ENCODE measurements around the gene ZNF319. TPM values are rescaled to one million over a fixed set of nuclear protein-coding genes. Genes with fewer than 3 reads are reported as not detected.

Gene ZNF319
- total RNA-seq, 3 donors from 2014 or later (not counting 1 experiment from before 2014, with no cell fraction given), result 15.9 to 31.3 (median 29.3) TPM

DNA sequence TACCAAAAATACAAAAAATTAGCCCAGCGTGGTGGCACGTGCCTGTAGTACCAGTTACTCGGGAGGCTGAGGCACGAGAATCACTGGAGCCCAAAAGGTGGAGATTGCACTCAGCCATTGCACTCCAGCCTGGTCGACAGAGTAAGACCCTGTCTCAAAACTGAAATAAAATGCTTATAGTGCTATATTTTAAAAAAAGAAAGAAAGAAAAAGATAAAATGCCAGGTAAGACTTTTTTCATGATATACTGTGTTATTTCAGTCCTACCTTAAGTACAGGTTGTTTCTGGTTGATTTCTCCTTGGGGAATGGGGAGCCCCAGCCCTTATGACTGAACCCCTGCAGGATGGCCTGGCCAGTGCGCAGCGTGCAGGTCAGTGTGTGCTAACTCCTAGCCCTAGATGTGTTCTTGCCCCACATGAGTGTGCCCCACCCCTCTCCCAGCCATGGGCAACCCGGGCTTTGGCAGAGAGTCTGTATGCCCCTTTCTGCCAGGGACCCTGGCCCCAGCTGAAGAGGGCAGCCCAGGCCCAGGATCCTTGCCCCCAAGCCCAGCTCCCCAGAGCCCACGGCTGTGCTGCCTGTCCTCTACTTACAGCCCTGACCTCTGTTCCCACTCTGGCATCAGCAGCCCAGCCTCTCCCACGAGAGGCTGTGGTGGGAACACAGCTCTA is 30.9 kb downstream of the ZNF319 start:
- H3K9me3 Mint-ChIP-seq, result no peaks in the 10 kb centered on the region
- no peak overlapping the region for H3K4me3 ChIP-seq (ENCODE audit: low read length)
- no peaks in the 10 kb centered on the region for H3K27me3 ChIP-seq (ENCODE audit: control insufficient read depth, insufficient read depth, low read length)
- 90% methylated on average over 10 of the region's 10 CpGs for WGBS (ENCODE audit: insufficient coverage)
- H3K27me3 Mint-ChIP-seq (ENCODE audit: low read depth in 2 of 2), result no peaks in the 10 kb centered on the region
- H3K9me3 ChIP-seq (ENCODE audit: control insufficient read depth, insufficient read depth, low read length), result no peaks in the 10 kb centered on the region
- H3K27ac ChIP-seq (ENCODE audit: low read length), result no peak overlapping the region
- H3K4me1 Mint-ChIP-seq, result peaks cover 8 to 10% of the 10 kb centered on the region in 2 donors
- H3K27ac Mint-ChIP-seq, result no peak overlapping the region
- H3K36me3 ChIP-seq (ENCODE audit: control insufficient read depth, insufficient read depth, low read length), result no peaks in the 10 kb centered on the region
- H3K4me1 ChIP-seq (ENCODE audit: control insufficient read depth, insufficient read depth, low read length), result no peaks in the 10 kb centered on the region
- intact Hi-C loops (cut with micrococcal nuclease), result no loop called here
- no peaks in the 10 kb centered on the region for H3K36me3 Mint-ChIP-seq
- ATAC-seq, result no peak
- no peak for DNase-seq
- TF ChIP-seq CTCF (IDR thresholded peaks at IDR 0.05), result no peak
- no peak overlapping the region for H3K4me3 Mint-ChIP-seq

DNA sequence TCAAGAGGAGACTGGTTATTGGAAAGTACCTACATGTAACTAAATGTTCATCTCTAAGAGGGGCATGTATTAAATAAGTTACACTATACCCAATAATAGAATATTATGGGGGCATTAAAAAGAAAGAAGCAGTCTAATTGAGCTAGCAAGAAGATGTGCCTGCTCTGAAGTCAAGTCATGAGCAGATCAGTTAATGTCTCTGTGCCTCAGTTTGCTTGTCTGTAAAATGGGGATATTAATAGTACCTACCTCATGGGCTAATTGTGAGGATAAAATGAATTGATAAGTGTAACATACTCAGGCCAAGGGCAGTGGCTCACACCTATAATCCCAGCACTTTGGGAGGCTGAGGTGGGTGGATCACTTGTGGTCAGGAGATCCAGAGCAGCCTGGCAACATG is 32.6 kb downstream of the ZNF319 start:
- intact Hi-C loops (cut with micrococcal nuclease), result no loop called here
- peaks cover 8 to 10% of the 10 kb centered on the region in 2 donors for H3K4me1 Mint-ChIP-seq
- H3K27me3 Mint-ChIP-seq (ENCODE audit: low read depth in 2 of 2), result no peaks in the 10 kb centered on the region
- H3K4me3 ChIP-seq (ENCODE audit: low read length), result no peak overlapping the region
- H3K36me3 ChIP-seq (ENCODE audit: control insufficient read depth, insufficient read depth, low read length), result no peaks in the 10 kb centered on the region
- no peak for ATAC-seq
- H3K9me3 Mint-ChIP-seq, result no peaks in the 10 kb centered on the region
- H3K9me3 ChIP-seq (ENCODE audit: control insufficient read depth, insufficient read depth, low read length), result no peaks in the 10 kb centered on the region
- no peak for DNase-seq
- H3K27ac Mint-ChIP-seq, result no peak overlapping the region
- no peak overlapping the region for H3K27ac ChIP-seq (ENCODE audit: low read length)
- H3K27me3 ChIP-seq (ENCODE audit: control insufficient read depth, insufficient read depth, low read length), result no peaks in the 10 kb centered on the region
- no peaks in the 10 kb centered on the region for H3K36me3 Mint-ChIP-seq
- TF ChIP-seq CTCF (IDR thresholded peaks at IDR 0.05), result no peak
- no peaks in the 10 kb centered on the region for H3K4me1 ChIP-seq (ENCODE audit: control insufficient read depth, insufficient read depth, low read length)
- no peak overlapping the region for H3K4me3 Mint-ChIP-seq

- Mint-ChIP-seq H3K9me3 (no peaks in the 10 kb centered on the region), H3K4me1 (peaks cover 2 to 3% of the 10 kb centered on the region in 2 donors), H3K27ac (no peak overlapping the region), H3K36me3 (no peaks in the 10 kb centered on the region), H3K4me3 (no peak overlapping the region), H3K27me3 (ENCODE audit: low read depth in 2 of 2) (no peaks in the 10 kb centered on the region)
- H3K27me3 ChIP-seq (ENCODE audit: control insufficient read depth, insufficient read depth, low read length), result no peaks in the 10 kb centered on the region
- no peak for DNase-seq
- H3K27ac ChIP-seq (ENCODE audit: low read length), result no peak overlapping the region
- H3K9me3 ChIP-seq (ENCODE audit: control insufficient read depth, insufficient read depth, low read length), result no peaks in the 10 kb centered on the region
- 88% methylated on average over 9 of the region's 9 CpGs for WGBS (ENCODE audit: insufficient coverage)
- no peaks in the 10 kb centered on the region for H3K36me3 ChIP-seq (ENCODE audit: control insufficient read depth, insufficient read depth, low read length)
- no peak for ATAC-seq
- no peaks in the 10 kb centered on the region for H3K4me1 ChIP-seq (ENCODE audit: control insufficient read depth, insufficient read depth, low read length)
- H3K4me3 ChIP-seq (ENCODE audit: low read length), result no peak overlapping the region
- TF ChIP-seq CTCF (IDR thresholded peaks at IDR 0.05), result no peak
- intact Hi-C loops (cut with micrococcal nuclease), result no loop called here
Observed at GRCh38 chr16:57966986-57967385, 33.5 kb downstream of the ZNF319 start.

DNA sequence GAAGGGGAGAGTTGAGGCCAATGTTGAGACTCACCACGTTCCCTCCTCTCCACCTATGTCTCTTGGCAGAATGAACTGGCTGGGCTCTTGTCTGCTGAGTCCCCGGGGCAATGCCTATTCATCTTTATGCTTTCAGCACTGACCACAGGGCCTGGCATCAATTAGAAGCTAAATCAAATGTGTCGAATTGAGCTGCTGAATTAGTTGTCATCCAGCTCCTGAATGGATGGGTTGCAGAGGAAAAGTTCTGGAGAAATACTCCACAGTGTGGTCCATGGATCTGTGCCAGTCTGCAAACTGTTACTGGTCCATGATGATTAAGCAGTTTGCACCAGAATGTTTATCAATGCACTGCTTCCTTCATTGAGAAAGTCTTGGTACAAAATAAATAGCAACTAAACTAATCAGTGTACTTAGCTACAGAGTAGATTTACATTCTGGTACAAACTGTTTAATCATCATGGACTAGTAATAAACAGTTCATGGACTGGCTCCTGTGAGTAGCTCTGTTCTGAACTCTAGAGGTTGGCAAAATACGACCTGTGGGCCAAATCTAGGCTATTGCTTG is 34.2 kb downstream of the ZNF319 start:
- WGBS (ENCODE audit: insufficient coverage), result 45% methylated on average over 4 of the region's 4 CpGs
- intact Hi-C loops (cut with micrococcal nuclease), result no loop called here
- H3K4me1 ChIP-seq (ENCODE audit: control insufficient read depth, insufficient read depth, low read length), result no peaks in the 10 kb centered on the region

More for the DNA sequence above, 34.2 kb downstream of the ZNF319 start:
- Mint-ChIP-seq H3K4me3 (no peak overlapping the region), H3K4me1 (no peaks in the 10 kb centered on the region), H3K36me3 (no peaks in the 10 kb centered on the region), H3K27me3 (ENCODE audit: low read depth in 2 of 2) (no peaks in the 10 kb centered on the region), H3K9me3 (no peaks in the 10 kb centered on the region), H3K27ac (no peak overlapping the region)
- DNase-seq (no peak), ATAC-seq (no peak)
- TF ChIP-seq CTCF (IDR thresholded peaks at IDR 0.05), result no peak
- Histone ChIP-seq H3K27me3 (ENCODE audit: control insufficient read depth, insufficient read depth, low read length) (no peaks in the 10 kb centered on the region), H3K27ac (ENCODE audit: low read length) (no peak overlapping the region), H3K9me3 (ENCODE audit: control insufficient read depth, insufficient read depth, low read length) (no peaks in the 10 kb centered on the region), H3K4me3 (ENCODE audit: low read length) (no peak overlapping the region), H3K36me3 (ENCODE audit: control insufficient read depth, insufficient read depth, low read length) (no peaks in the 10 kb centered on the region)

Data from natural killer cell (primary cell).